Sigmoid colon (tissue), 7 donors: ENCODE measurements around the gene ANO1. TPM values are rescaled to one million over a fixed set of nuclear protein-coding genes. Genes with fewer than 3 reads are reported as not detected.

Experiments used
- DNase-seq: peaks from one replicate; pipeline ENCODE4 v3.0.0-alpha.2; 2019
- H3K27ac ChIP-seq, 4 donors: fragments of 200-600 bp; sonication (generic); one replicate each; pipeline ENCODE4 v1.5.1; 2016 to 2019; ENCODE audit warnings: mild to moderate bottlenecking in 1 of 4
- H3K27me3 ChIP-seq, 3 donors: fragments of 200-600 bp; sonication (generic); one replicate each; pipeline ENCODE4 v1.5.1; 2019; ENCODE audit warnings: mild to moderate bottlenecking in 1 of 3
- H3K36me3 ChIP-seq, 4 donors: fragments of 200-600 bp; sonication (generic); one replicate each; pipeline ENCODE4 v1.5.1; 2016 to 2019
- H3K4me1 ChIP-seq, 4 donors: fragments of 200-600 bp; sonication (generic); one replicate each; pipeline ENCODE4 v1.5.1; 2017 to 2019
- H3K4me3 ChIP-seq, 4 donors: fragments of 200-600 bp; sonication (generic); one replicate each; pipeline ENCODE4 v1.5.1; 2017 to 2019; ENCODE audit warnings: mild to moderate bottlenecking in 2 of 4, moderate library complexity in 1 of 4
- H3K9me3 ChIP-seq, 4 donors: fragments of 200-600 bp in 3 of 4; sonication (generic) in 3 of 4; one replicate each; pipeline versions ENCODE4 v1.5.1 to v1.6.1; 2013 to 2019
- CTCF ChIP-seq, 4 experiments: fragments of 450-650 bp in 3 of 4; fragments of 200-600 bp in 1 of 4; IDR thresholded peaks; one replicate each; pipeline ENCODE4 v1.5.1; 2016 to 2019; ENCODE audit warnings: antibody characterized with exemption in 4 of 4, mild to moderate bottlenecking in 3 of 4, moderate library complexity in 2 of 4
- EP300 ChIP-seq, 4 donors: sonication (generic); formaldehyde crosslinking; IDR thresholded peaks; one replicate each; pipeline ENCODE4 v1.6.1; 2017; ENCODE audit warnings: antibody characterized with exemption in 4 of 4
- POLR2A ChIP-seq, 2 donors: fragments of 450-650 bp; IDR thresholded peaks; one replicate each; pipeline ENCODE4 v1.6.1; 2016; ENCODE audit warnings: antibody characterized with exemption in 2 of 2, mild to moderate bottlenecking in 2 of 2, moderate library complexity in 2 of 2
- POLR2AphosphoS5 ChIP-seq, 4 donors: sonication (generic); formaldehyde crosslinking; IDR thresholded peaks; one replicate each; pipeline ENCODE4 v1.6.1; 2017; ENCODE audit warnings: antibody characterized with exemption in 4 of 4
- WGBS, 2 donors: extraction: QIAGEN DNeasy Blood & Tissue Kit; methylation state at CpG; one replicate each; pipeline ENCODE4 v1.1.7; 2013; 5-methylcytosine and 5-hydroxymethylcytosine counted together
- intact Hi-C: fragments of 100-400 bp; cut with DNase I; formaldehyde crosslinking; loops from one replicate; pipeline ENCODE4 v1.15.1; 2023
- polyA plus RNA-seq, 3 donors: library from polyadenylated mRNA; stranded (reverse); fragments of 200-250 nt; gene quantifications; one replicate each; pipeline ENCODE4 v1.2.3, GENCODE V29; 2013
- total RNA-seq, 4 donors: library from RNA; depleted of rRNA; stranded (reverse); fragments of >200 nt; gene quantifications; one replicate each; pipeline ENCODE4 v1.1.0, GENCODE V29; 2016
- donor health status: healthy with polysubstance abuse.
- donor health status: Bipolar disorder and iron deficiency.
- donor health status: healthy.

The ANO1 gene
- total and polyA plus RNA-seq, 7 donors, result 0.60 to 33.9 (median 17.4) TPM

- no peak for TF ChIP-seq EP300 (IDR thresholded peaks at IDR 0.05)
- no peak for TF ChIP-seq CTCF (IDR thresholded peaks at IDR 0.05)
- TF ChIP-seq POLR2A (IDR thresholded peaks at IDR 0.05), result no peak
- TF ChIP-seq POLR2AphosphoS5 (IDR thresholded peaks at IDR 0.05), result no peak
- WGBS, 2 donors, result 60 to 75% methylated on average over 4 of the region's 4 CpGs
- intact Hi-C loops, result no loop called here
These were observed 45.6 kb downstream of the ANO1 start for GRCh38 chr11:70123711-70124110.

GRCh38 chr11:70124321-70125000, 46.3 kb downstream of the ANO1 start:
- H3K4me3 ChIP-seq, result no peak overlapping the region
- peak overlapping the region in 1 of 4 donors; percentile 5 for H3K27ac ChIP-seq
- intact Hi-C loops, result no loop called here
- H3K4me1 ChIP-seq, result peaks cover 0 to 8% (median 7%) of the 10 kb centered on the region in 4 donors
- H3K9me3 ChIP-seq, result no peaks in the 10 kb centered on the region
- H3K27me3 ChIP-seq, result no peaks in the 10 kb centered on the region
- no peak for TF ChIP-seq EP300 (IDR thresholded peaks at IDR 0.05)
- TF ChIP-seq POLR2AphosphoS5 (IDR thresholded peaks at IDR 0.05), result peak in 2 of 4 donors; percentile 60 to 75
- peak; percentile 81 for DNase-seq
- WGBS, 2 donors, result 79 to 80% methylated on average over 21 of the region's 21 CpGs
- H3K36me3 ChIP-seq, result no peaks in the 10 kb centered on the region

More at GRCh38 chr11:70123711-70124110, 45.6 kb downstream of the ANO1 start:
- no peak overlapping the region for H3K27ac ChIP-seq
- no peaks in the 10 kb centered on the region for H3K9me3 ChIP-seq
- no peak overlapping the region for H3K4me3 ChIP-seq
- DNase-seq, result no peak
- peaks cover 0 to 8% (median 7%) of the 10 kb centered on the region in 4 donors for H3K4me1 ChIP-seq
- H3K27me3 ChIP-seq, result no peaks in the 10 kb centered on the region
- no peaks in the 10 kb centered on the region for H3K36me3 ChIP-seq

- TF ChIP-seq EP300 (IDR thresholded peaks at IDR 0.05) (no peak), POLR2AphosphoS5 (IDR thresholded peaks at IDR 0.05) (no peak), POLR2A (IDR thresholded peaks at IDR 0.05) (no peak), CTCF (IDR thresholded peaks at IDR 0.05) (no peak)
- Histone ChIP-seq H3K4me1 (peaks cover 0 to 8% (median 7%) of the 10 kb centered on the region in 4 donors), H3K27me3 (no peaks in the 10 kb centered on the region), H3K36me3 (no peaks in the 10 kb centered on the region), H3K27ac (no peak overlapping the region), H3K4me3 (no peak overlapping the region), H3K9me3 (no peaks in the 10 kb centered on the region)
- intact Hi-C loops, result no loop called here
- 89 to 92% methylated on average over 17 of the region's 17 CpGs for WGBS, 2 donors
- no peak for DNase-seq
These were observed 48.4 kb downstream of the ANO1 start for GRCh38 chr11:70126494-70126893.

GRCh38 chr11:70127653-70128434, 49.7 kb downstream of the ANO1 start:
- intact Hi-C loops, result no loop called here
- Histone ChIP-seq H3K27me3 (no peaks in the 10 kb centered on the region), H3K27ac (no peak overlapping the region), H3K4me3 (no peak overlapping the region), H3K4me1 (peaks cover 0 to 8% (median 7%) of the 10 kb centered on the region in 4 donors), H3K36me3 (no peaks in the 10 kb centered on the region), H3K9me3 (no peaks in the 10 kb centered on the region)
- TF ChIP-seq CTCF (IDR thresholded peaks at IDR 0.05) (no peak), POLR2A (IDR thresholded peaks at IDR 0.05) (no peak), EP300 (IDR thresholded peaks at IDR 0.05) (no peak), POLR2AphosphoS5 (IDR thresholded peaks at IDR 0.05) (no peak)
- 80 to 84% methylated on average over 6 of the region's 6 CpGs for WGBS, 2 donors
- no peak for DNase-seq

- no peak for TF ChIP-seq EP300 (IDR thresholded peaks at IDR 0.05)
- no peak for TF ChIP-seq CTCF (IDR thresholded peaks at IDR 0.05)
- TF ChIP-seq POLR2A (IDR thresholded peaks at IDR 0.05), result no peak
- TF ChIP-seq POLR2AphosphoS5 (IDR thresholded peaks at IDR 0.05), result no peak
- no peaks in the 10 kb centered on the region for H3K36me3 ChIP-seq
- peaks cover 0 to 8% (median 7%) of the 10 kb centered on the region in 4 donors for H3K4me1 ChIP-seq
- no peaks in the 10 kb centered on the region for H3K9me3 ChIP-seq
- no peaks in the 10 kb centered on the region for H3K27me3 ChIP-seq
- intact Hi-C loops, result no loop called here
- WGBS, 2 donors, result 78 to 86% methylated on average over 14 of the region's 14 CpGs
- no peak overlapping the region for H3K4me3 ChIP-seq
- H3K27ac ChIP-seq, result no peak overlapping the region
- no peak for DNase-seq
These were observed 50.4 kb downstream of the ANO1 start for GRCh38 chr11:70128435-70128906.
